ENCODE data around the gene SMAP2.

- no peak for TF ChIP-seq POLR2A (IDR thresholded peaks at IDR 0.05; ENCODE audit: extremely low read depth, insufficient read length)
- TF ChIP-seq CTCF (IDR thresholded peaks at IDR 0.05; ENCODE audit: low read depth, low read length) = no peak
Observed at GRCh38 chr1:40353082-40353481, 20.4 kb upstream of the SMAP2 start.
